Measurements from ENCODE around the gene TYMP.

TYMP gene

GRCh38 chr22:50529897-50530579, at the start of gene TYMP:
TYMP (minus strand) TSS chr22:50530012; CDS start chr22:50529709, 303 bp downstream.
- no peak for DNase-seq (ENCODE audit: low spot score)

- no peak for DNase-seq (ENCODE audit: low spot score)
Observed at GRCh38 chr22:50578776-50579310, 49.0 kb upstream of the TYMP start.

GRCh38 chr22:50577987-50578775, 48.4 kb upstream of the TYMP start, which contains the start of gene CPT1B:
CPT1B (minus strand) TSS chr22:50578427; CDS start chr22:50577915, 512 bp downstream.
- DNase-seq (ENCODE audit: low spot score), result no peak

GRCh38 chr22:50577697-50577986, 47.8 kb upstream of the TYMP start:
- DNase-seq (ENCODE audit: low spot score), result no peak

GRCh38 chr22:50576806-50577696, 47.2 kb upstream of the TYMP start:
- DNase-seq (ENCODE audit: low spot score), result no peak

GRCh38 chr22:50576070-50576469, 46.3 kb upstream of the TYMP start:
- DNase-seq (ENCODE audit: low spot score), result peak; percentile 63

GRCh38 chr22:50575426-50575941, 45.7 kb upstream of the TYMP start:
- DNase-seq (ENCODE audit: low spot score), result no peak

GRCh38 chr22:50574383-50574755, 44.6 kb upstream of the TYMP start:
- no peak for DNase-seq (ENCODE audit: low spot score)

- no peak for DNase-seq (ENCODE audit: low spot score)
Observed at GRCh38 chr22:50573491-50574382, 43.9 kb upstream of the TYMP start.

GRCh38 chr22:50572965-50573364, 43.2 kb upstream of the TYMP start:
- no peak for DNase-seq (ENCODE audit: low spot score)

GRCh38 chr22:50571264-50572175, 41.7 kb upstream of the TYMP start:
- no peak for DNase-seq (ENCODE audit: low spot score)

- no peak for DNase-seq (ENCODE audit: low spot score)
Observed at GRCh38 chr22:50570861-50571260, 41.0 kb upstream of the TYMP start.

- no peak for DNase-seq (ENCODE audit: low spot score)
Observed at GRCh38 chr22:50569896-50570535, 40.2 kb upstream of the TYMP start.

GRCh38 chr22:50569041-50569459, 39.2 kb upstream of the TYMP start:
- DNase-seq (ENCODE audit: low spot score), result no peak

GRCh38 chr22:50568626-50569025, 38.8 kb upstream of the TYMP start:
- DNase-seq (ENCODE audit: low spot score), result no peak

- DNase-seq (ENCODE audit: low spot score), result no peak
Observed at GRCh38 chr22:50567721-50568252, 38.0 kb upstream of the TYMP start.

- DNase-seq (ENCODE audit: low spot score), result no peak
Observed at GRCh38 chr22:50564289-50564688, 34.5 kb upstream of the TYMP start.

- DNase-seq (ENCODE audit: low spot score), result no peak
Observed at GRCh38 chr22:50563413-50564160, 33.8 kb upstream of the TYMP start.
